NK-92 (cell line): ENCODE data around the gene HAP1.
"Not testable (repeated sequence)": the region's sequence is repeated elsewhere in the genome, so short reads cannot be mapped to it uniquely, and the experiment has no call there.

ENCODE experiments used
- DNase-seq: peaks from one replicate; lab custom pipeline; 2025; ENCODE audit not compliant: unreplicated experiment; lab: John Stamatoyannopoulos, UW

The HAP1 gene

GRCh38 chr17:41725134-41725533, 9.3 kb downstream of the HAP1 start:
- DNase-seq = no peak

GRCh38 chr17:41724476-41725050, 9.9 kb downstream of the HAP1 start:
- no peak for DNase-seq

- DNase-seq = no peak
These were observed 10.5 kb downstream of the HAP1 start for GRCh38 chr17:41723801-41724475.

- DNase-seq = no peak
These were observed 12.2 kb downstream of the HAP1 start for GRCh38 chr17:41722231-41722630.

GRCh38 chr17:41718287-41718645, 16.2 kb downstream of the HAP1 start:
- no peak for DNase-seq

GRCh38 chr17:41717408-41718286, 16.8 kb downstream of the HAP1 start:
- no peak for DNase-seq

- DNase-seq = no peak
These were observed 22.6 kb downstream of the HAP1 start, which contains the start of gene GAST for GRCh38 chr17:41711669-41712400. Gene GAST, plus strand, starts transcription at chr17:41712331. Its CDS starts 3,106 bp downstream, at chr17:41715437.

GRCh38 chr17:41710472-41711090, 23.9 kb downstream of the HAP1 start:
- DNase-seq = no peak

GRCh38 chr17:41707803-41708669, 26.4 kb downstream of the HAP1 start:
- DNase-seq = no peak

- no peak for DNase-seq
These were observed 29.0 kb downstream of the HAP1 start for GRCh38 chr17:41705271-41705991.

GRCh38 chr17:41702712-41703111, 31.7 kb downstream of the HAP1 start:
- no peak for DNase-seq

GRCh38 chr17:41700843-41701242, 33.6 kb downstream of the HAP1 start:
- DNase-seq = not testable (repeated sequence)

- no peak for DNase-seq
These were observed 37.1 kb downstream of the HAP1 start for GRCh38 chr17:41697122-41697962.

- DNase-seq = no peak
These were observed 38.3 kb downstream of the HAP1 start for GRCh38 chr17:41695954-41696757.

GRCh38 chr17:41695134-41695661, 39.2 kb downstream of the HAP1 start:
- no peak for DNase-seq

- no peak for DNase-seq
These were observed 41.5 kb downstream of the HAP1 start for GRCh38 chr17:41692722-41693521.
